Measurements from ENCODE around the gene ECI1. TPM values are rescaled to one million over a fixed set of nuclear protein-coding genes. Genes with fewer than 3 reads are reported as not detected.

Gene ECI1
- total and polyA plus RNA-seq, 2 of the 13 experiments (the other 11 are each of a cell fraction or from before 2014, with no cell fraction given) = 82.0 to 102 TPM

- TF ChIP-seq AHDC1 (CRISPR knock-in tag; IDR thresholded peaks at IDR 0.05; ENCODE audit: borderline replicate concordance) (no peak), MTA1 (CRISPR knock-in tag; IDR thresholded peaks at IDR 0.05; ENCODE audit: borderline replicate concordance) (no peak), ZNF280B (CRISPR knock-in tag; IDR thresholded peaks at IDR 0.05; ENCODE audit: borderline replicate concordance) (no peak), ESRRA (CRISPR knock-in tag; IDR thresholded peaks at IDR 0.05; ENCODE audit: low read depth) (no peak)
Measured at GRCh38 chr16:2270070-2270462, 18.7 kb upstream of the ECI1 start (continued).

Measured in HepG2 (cell line).